HG03520 (cell line): ENCODE measurements around the gene GNPAT.
"Not testable (repeated sequence)": the region's sequence is repeated elsewhere in the genome, so short reads cannot be mapped to it uniquely, and the experiment has no call there.

Experiments used
- ATAC-seq: cut with Tn5 transposase; IDR thresholded peaks from one replicate; pipeline ENCODE4 v1.9.1; 2021; ENCODE audit warnings: mild to moderate bottlenecking, moderate library complexity; ENCODE audit not compliant: unreplicated experiment

GNPAT gene

GRCh38 chr1:231212301-231212700, 28.7 kb upstream of the GNPAT start:
- not testable (repeated sequence) for ATAC-seq

GRCh38 chr1:231213831-231214573, 27.0 kb upstream of the GNPAT start:
- ATAC-seq, result no peak

- ATAC-seq, result no peak
These were observed 25.9 kb upstream of the GNPAT start for GRCh38 chr1:231214918-231215680.

- no peak for ATAC-seq
These were observed 25.2 kb upstream of the GNPAT start for GRCh38 chr1:231215681-231216385.

GRCh38 chr1:231216498-231216897, 24.5 kb upstream of the GNPAT start:
- ATAC-seq, result no peak

GRCh38 chr1:231217056-231217455, 24.0 kb upstream of the GNPAT start:
- ATAC-seq, result no peak

GRCh38 chr1:231218078-231218477, 22.9 kb upstream of the GNPAT start:
- no peak for ATAC-seq

- no peak for ATAC-seq
These were observed 21.3 kb upstream of the GNPAT start for GRCh38 chr1:231219422-231220401.

- no peak for ATAC-seq
These were observed 20.2 kb upstream of the GNPAT start for GRCh38 chr1:231220801-231221200.

GRCh38 chr1:231226156-231226555, 14.9 kb upstream of the GNPAT start:
- no peak for ATAC-seq

- no peak for ATAC-seq
These were observed 9.5 kb upstream of the GNPAT start for GRCh38 chr1:231231511-231231910.

- no peak for ATAC-seq
These were observed 7.9 kb upstream of the GNPAT start for GRCh38 chr1:231232870-231233734.

- ATAC-seq, result no peak
These were observed 7.1 kb upstream of the GNPAT start for GRCh38 chr1:231233735-231234417.

- ATAC-seq, result no peak
These were observed 6.5 kb upstream of the GNPAT start for GRCh38 chr1:231234506-231234905.

GRCh38 chr1:231235526-231236207, 5.3 kb upstream of the GNPAT start:
- no peak for ATAC-seq

- ATAC-seq, result no peak
These were observed 4.8 kb upstream of the GNPAT start for GRCh38 chr1:231236208-231236591.

GRCh38 chr1:231236938-231237337, 4.1 kb upstream of the GNPAT start:
- ATAC-seq, result no peak

- no peak for ATAC-seq
These were observed 2.7 kb upstream of the GNPAT start for GRCh38 chr1:231238298-231238697.

GRCh38 chr1:231240531-231240882, 505 bp upstream of the GNPAT start:
- no peak for ATAC-seq
